ENCODE measurements around the gene LAMA2.

- TF ChIP-seq POLR2AphosphoS5 (IDR thresholded peaks at IDR 0.05) (no peak), POLR2A (IDR thresholded peaks at IDR 0.05) (no peak)
- TF ChIP-seq, protein P1, sequence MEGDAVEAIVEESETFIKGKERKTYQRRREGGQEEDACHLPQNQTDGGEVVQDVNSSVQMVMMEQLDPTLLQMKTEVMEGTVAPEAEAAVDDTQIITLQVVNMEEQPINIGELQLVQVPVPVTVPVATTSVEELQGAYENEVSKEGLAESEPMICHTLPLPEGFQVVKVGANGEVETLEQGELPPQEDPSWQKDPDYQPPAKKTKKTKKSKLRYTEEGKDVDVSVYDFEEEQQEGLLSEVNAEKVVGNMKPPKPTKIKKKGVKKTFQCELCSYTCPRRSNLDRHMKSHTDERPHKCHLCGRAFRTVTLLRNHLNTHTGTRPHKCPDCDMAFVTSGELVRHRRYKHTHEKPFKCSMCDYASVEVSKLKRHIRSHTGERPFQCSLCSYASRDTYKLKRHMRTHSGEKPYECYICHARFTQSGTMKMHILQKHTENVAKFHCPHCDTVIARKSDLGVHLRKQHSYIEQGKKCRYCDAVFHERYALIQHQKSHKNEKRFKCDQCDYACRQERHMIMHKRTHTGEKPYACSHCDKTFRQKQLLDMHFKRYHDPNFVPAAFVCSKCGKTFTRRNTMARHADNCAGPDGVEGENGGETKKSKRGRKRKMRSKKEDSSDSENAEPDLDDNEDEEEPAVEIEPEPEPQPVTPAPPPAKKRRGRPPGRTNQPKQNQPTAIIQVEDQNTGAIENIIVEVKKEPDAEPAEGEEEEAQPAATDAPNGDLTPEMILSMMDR (IDR thresholded peaks at IDR 0.05) = no peak
Observed at GRCh38 chr6:129317931-129318820, 435.2 kb downstream of the LAMA2 start.

Data from stomach (tissue), 4 donors.